GM19193 (cell line): ENCODE results near the gene CAVIN3.

ENCODE experiments used
- POLR2A ChIP-seq: IDR thresholded peaks from 4 replicates; pipeline ENCODE4 v1.6.1; 2011; ENCODE audit not compliant: insufficient read depth, insufficient read length; ENCODE audit errors: extremely low read depth

Gene CAVIN3

GRCh38 chr11:6303661-6304060 lies 16.6 kb downstream of the CAVIN3 start:
- no peak for TF ChIP-seq POLR2A

- TF ChIP-seq POLR2A, result no peak
Observed at GRCh38 chr11:6301096-6301495, 19.2 kb downstream of the CAVIN3 start.

GRCh38 chr11:6300325-6300724 lies 20.0 kb downstream of the CAVIN3 start:
- no peak for TF ChIP-seq POLR2A

GRCh38 chr11:6298605-6299004 lies 21.7 kb downstream of the CAVIN3 start:
- no peak for TF ChIP-seq POLR2A

- no peak for TF ChIP-seq POLR2A
Observed at GRCh38 chr11:6297831-6298230, 22.5 kb downstream of the CAVIN3 start.

GRCh38 chr11:6285019-6285418 lies 35.3 kb downstream of the CAVIN3 start:
- no peak for TF ChIP-seq POLR2A

- TF ChIP-seq POLR2A, result no peak
Observed at GRCh38 chr11:6284250-6284649, 36.1 kb downstream of the CAVIN3 start.

- TF ChIP-seq POLR2A, result no peak
Observed at GRCh38 chr11:6283453-6284023, 36.8 kb downstream of the CAVIN3 start.

- TF ChIP-seq POLR2A, result no peak
Observed at GRCh38 chr11:6273188-6273587, 47.1 kb downstream of the CAVIN3 start.

- TF ChIP-seq POLR2A, result no peak
Observed at GRCh38 chr11:6271598-6271997, 48.7 kb downstream of the CAVIN3 start.

GRCh38 chr11:6270584-6271246 lies 49.6 kb downstream of the CAVIN3 start:
- TF ChIP-seq POLR2A, result no peak

- no peak for TF ChIP-seq POLR2A
Observed at GRCh38 chr11:6269994-6270393, 50.3 kb downstream of the CAVIN3 start.
